ENCODE measurements around the gene FAM110D. TPM values are rescaled to one million over a fixed set of nuclear protein-coding genes. Genes with fewer than 3 reads are reported as not detected.

FAM110D gene
- total RNA-seq, 1 experiment from 2014 or later: not detected

DNA sequence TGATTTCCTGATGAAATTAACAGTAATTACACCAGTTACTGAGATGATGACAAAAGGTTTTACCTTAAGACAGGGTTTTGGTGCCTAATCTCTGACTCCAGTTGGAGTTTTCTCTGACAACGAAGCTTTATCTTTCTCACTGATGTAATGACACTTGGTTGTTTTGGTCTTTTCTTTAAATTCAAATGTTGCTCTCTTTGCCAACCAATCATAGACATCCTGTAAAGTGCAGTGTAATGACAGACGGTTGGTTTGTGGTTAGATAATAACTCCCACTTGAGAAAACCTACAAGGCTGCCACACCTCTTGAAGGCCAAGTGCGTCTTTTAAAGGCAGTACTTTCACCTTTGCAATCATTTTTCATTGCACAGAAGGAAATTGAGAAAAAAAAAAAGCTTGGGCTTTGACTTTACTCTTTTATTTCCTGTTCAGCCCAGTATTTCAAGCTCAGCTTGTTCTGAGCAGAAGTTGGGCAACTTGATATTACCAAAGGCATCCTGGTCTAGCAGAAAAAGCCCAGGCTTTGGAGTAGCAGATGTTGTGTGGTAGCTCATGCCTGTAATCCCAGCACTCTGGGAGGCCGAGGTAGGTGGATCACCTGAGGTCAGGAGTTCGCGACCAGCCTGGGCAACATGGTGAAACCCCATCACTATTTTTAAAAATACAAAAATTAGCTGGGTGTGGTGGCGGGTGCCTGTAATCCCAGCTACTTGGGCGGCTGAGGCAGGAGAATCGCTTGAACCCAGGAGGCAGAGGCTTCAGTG lies 32.4 kb upstream of the FAM110D start:
- Histone ChIP-seq H2AFZ (ENCODE audit: low read length) (no peak overlapping the region), H3K36me3 (ENCODE audit: insufficient read depth, low read length) (peaks cover 9% of the 10 kb centered on the region), H4K20me1 (ENCODE audit: insufficient read depth, low read depth, low read length) (peaks cover 10% of the 10 kb centered on the region; the same call in 1 of the 2 replicates), H3K4me1 (ENCODE audit: low read length) (peaks cover 13% of the 10 kb centered on the region), H3K4me2 (ENCODE audit: low read depth, low read length, poor library complexity, severe bottlenecking) (no peak overlapping the region), H3K27ac (ENCODE audit: low read length) (no peak overlapping the region), H3K27me3 (ENCODE audit: low read length) (no peaks in the 10 kb centered on the region), H3K79me2 (ENCODE audit: low read length) (no peaks in the 10 kb centered on the region), H3K9me2 (replicated peaks; ENCODE audit: insufficient read depth, low read length) (no peaks in the 10 kb centered on the region), H3K9ac (ENCODE audit: low read length) (no peak overlapping the region), H3K4me3 (ENCODE audit: low read length) (no peak overlapping the region), H3K9me3 (ENCODE audit: low read length) (no peaks in the 10 kb centered on the region)
- DNase-seq: peak; percentile 61

DNA sequence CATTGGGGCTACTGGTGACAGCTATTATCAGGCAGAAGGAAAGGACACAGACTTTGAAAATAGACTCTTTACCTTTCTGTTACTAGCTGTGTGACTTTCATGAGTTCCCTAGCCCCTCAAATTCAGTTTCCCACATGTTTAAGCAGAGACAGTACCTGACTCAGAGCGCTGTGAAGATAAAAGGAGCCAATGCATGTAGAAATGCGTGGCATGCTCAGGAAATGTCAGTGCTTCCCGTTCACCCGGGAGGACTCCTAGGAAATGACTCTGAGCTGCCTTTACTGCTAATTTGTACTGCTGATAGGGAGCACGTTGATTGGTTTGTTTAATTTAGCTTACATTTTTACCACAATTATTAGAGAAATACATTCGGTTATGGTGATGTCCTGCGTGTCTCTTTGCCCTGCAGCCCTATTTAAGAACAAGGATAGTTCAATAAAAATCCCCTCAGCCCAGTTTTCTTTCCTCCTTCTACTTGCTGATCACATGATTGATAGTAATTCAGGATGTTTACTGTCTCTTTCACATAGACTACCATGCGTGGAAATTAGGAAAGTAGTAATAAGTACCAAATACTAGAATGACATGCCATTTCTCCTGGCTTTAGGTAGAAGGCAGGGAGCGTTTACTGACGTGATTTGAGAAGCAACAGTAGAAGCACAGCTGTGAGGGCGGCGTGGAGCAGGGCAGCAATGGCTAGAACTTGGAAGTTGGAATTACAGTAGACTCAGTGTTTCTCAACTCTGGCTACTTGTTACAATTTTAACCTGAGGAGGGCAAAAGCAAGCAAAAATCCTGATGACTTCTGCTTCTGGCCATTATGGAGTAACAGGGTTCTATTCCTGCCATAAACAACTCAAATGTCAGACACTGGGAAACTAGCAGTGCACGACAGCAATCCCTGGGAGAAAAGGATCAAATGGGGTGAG lies 31.4 kb upstream of the FAM110D start:
- no peak overlapping the region for H3K4me2 ChIP-seq (ENCODE audit: low read depth, low read length, poor library complexity, severe bottlenecking)
- peaks cover 1% of the 10 kb centered on the region; the same call in 1 of the 2 replicates for H3K36me3 ChIP-seq (ENCODE audit: insufficient read depth, low read length)
- no peaks in the 10 kb centered on the region for H3K79me2 ChIP-seq (ENCODE audit: low read length)
- no peak overlapping the region for H2AFZ ChIP-seq (ENCODE audit: low read length)
- H3K9ac ChIP-seq (ENCODE audit: low read length): no peak overlapping the region
- no peaks in the 10 kb centered on the region for H3K27me3 ChIP-seq (ENCODE audit: low read length)
- no peak for DNase-seq
- peaks cover 13% of the 10 kb centered on the region for H3K4me1 ChIP-seq (ENCODE audit: low read length)
- H3K27ac ChIP-seq (ENCODE audit: low read length): no peak overlapping the region
- H3K9me2 ChIP-seq (replicated peaks; ENCODE audit: insufficient read depth, low read length): no peaks in the 10 kb centered on the region
- H3K4me3 ChIP-seq (ENCODE audit: low read length): no peak overlapping the region
- H3K9me3 ChIP-seq (ENCODE audit: low read length): no peaks in the 10 kb centered on the region
- 0 out of 2 replicates have a peak, but pooled peaks cover 10% of the 10 kb centered on the region for H4K20me1 ChIP-seq (ENCODE audit: insufficient read depth, low read depth, low read length)

DNA sequence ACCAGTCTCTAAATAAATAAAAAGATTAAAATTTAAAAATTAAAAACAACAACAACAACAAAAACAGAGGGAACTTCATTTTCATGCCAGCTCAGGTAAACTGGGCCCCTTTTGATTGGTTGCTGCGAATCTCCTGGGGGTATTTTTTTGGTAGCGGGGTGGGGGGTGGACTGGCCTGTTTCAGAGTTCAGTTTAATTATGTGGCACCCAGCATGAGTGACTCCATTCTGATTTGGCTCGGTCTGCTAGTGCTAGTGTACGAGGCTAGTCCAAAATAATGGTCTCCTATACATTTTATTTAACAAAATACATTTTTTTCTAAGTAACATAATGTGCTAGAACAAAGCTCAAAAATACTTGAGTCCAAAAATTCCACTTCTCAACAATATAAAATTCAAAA lies 29.1 kb upstream of the FAM110D start:
- Histone ChIP-seq H3K4me2 (ENCODE audit: low read depth, low read length, poor library complexity, severe bottlenecking) (no peak overlapping the region), H4K20me1 (ENCODE audit: insufficient read depth, low read depth, low read length) (0 out of 2 replicates have a peak, but pooled peaks cover 5% of the 10 kb centered on the region), H3K9me3 (ENCODE audit: low read length) (no peaks in the 10 kb centered on the region), H3K4me3 (ENCODE audit: low read length) (no peak overlapping the region), H3K27me3 (ENCODE audit: low read length) (no peaks in the 10 kb centered on the region), H3K9ac (ENCODE audit: low read length) (no peak overlapping the region), H3K27ac (ENCODE audit: low read length) (no peak overlapping the region), H3K4me1 (ENCODE audit: low read length) (peaks cover 17% of the 10 kb centered on the region), H3K79me2 (ENCODE audit: low read length) (no peaks in the 10 kb centered on the region), H3K36me3 (ENCODE audit: insufficient read depth, low read length) (no peaks in the 10 kb centered on the region), H2AFZ (ENCODE audit: low read length) (no peak overlapping the region), H3K9me2 (replicated peaks; ENCODE audit: insufficient read depth, low read length) (no peaks in the 10 kb centered on the region)
- no peak for DNase-seq

DNA sequence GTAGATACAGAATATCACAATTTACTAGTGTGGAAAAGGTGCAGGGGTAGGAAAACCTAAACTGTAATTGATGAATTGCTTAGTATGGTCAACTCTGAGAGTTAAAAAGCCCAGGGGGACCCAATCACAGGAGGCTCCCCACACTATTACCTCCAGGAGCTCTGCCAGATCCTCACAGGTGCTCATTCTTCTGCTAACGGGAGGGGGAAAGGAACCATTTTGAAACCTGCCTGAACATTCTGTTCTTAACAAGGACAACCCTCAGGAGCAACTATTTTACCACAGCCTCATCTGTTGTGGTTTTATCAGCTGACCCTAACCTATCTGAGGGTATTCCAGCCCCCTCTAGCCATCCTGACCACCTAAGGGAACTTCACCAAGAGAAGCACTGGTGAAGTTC lies 28.2 kb upstream of the FAM110D start:
- no peak overlapping the region for H3K27ac ChIP-seq (ENCODE audit: low read length)
- no peak overlapping the region for H3K4me2 ChIP-seq (ENCODE audit: low read depth, low read length, poor library complexity, severe bottlenecking)
- no peaks in the 10 kb centered on the region for H3K79me2 ChIP-seq (ENCODE audit: low read length)
- no peaks in the 10 kb centered on the region for H3K9me3 ChIP-seq (ENCODE audit: low read length)
- no peaks in the 10 kb centered on the region for H3K36me3 ChIP-seq (ENCODE audit: insufficient read depth, low read length)
- H3K27me3 ChIP-seq (ENCODE audit: low read length): no peaks in the 10 kb centered on the region
- no peaks in the 10 kb centered on the region for H3K9me2 ChIP-seq (replicated peaks; ENCODE audit: insufficient read depth, low read length)
- DNase-seq: no peak
- no peak overlapping the region for H2AFZ ChIP-seq (ENCODE audit: low read length)
- peaks cover 14% of the 10 kb centered on the region for H3K4me1 ChIP-seq (ENCODE audit: low read length)
- no peak overlapping the region for H3K4me3 ChIP-seq (ENCODE audit: low read length)
- no peak overlapping the region for H3K9ac ChIP-seq (ENCODE audit: low read length)
- no peaks in the 10 kb centered on the region for H4K20me1 ChIP-seq (ENCODE audit: insufficient read depth, low read depth, low read length)

DNA sequence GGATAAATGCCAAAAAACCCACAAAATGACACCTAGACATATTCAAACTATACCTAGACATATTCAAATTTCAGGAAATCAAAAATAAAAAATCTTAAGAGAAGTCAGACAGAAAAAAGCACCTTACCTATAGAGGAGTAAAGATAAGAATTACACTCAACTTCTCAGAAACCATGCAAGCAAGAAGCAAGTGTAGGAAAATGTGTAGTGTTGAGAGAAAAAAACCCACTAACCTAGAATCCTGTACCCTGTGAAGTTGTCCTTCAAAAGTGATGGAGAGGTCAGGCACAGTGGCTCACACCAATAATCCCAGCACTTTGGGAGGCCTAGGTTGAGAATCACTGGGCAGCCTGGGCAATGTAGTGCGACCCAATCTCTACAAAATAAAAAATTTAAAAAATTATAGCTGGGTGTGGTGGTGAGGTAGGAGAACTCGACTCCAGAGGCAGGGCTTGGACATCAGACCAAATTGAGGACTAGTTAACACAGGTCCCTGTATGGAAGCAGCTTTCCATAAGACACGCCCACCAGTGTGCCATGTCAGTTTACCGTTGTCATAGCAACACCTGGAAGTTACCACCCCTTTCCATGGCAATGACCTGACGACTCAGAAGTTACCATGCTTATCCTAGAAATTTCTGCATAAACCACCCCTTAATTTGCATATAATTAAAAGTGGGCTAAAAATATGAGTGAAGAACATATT lies 26.6 kb upstream of the FAM110D start:
- Histone ChIP-seq H3K4me1 (ENCODE audit: low read length) (peaks cover 4% of the 10 kb centered on the region), H2AFZ (ENCODE audit: low read length) (no peak overlapping the region), H3K79me2 (ENCODE audit: low read length) (no peaks in the 10 kb centered on the region), H3K27ac (ENCODE audit: low read length) (no peak overlapping the region), H3K9me2 (replicated peaks; ENCODE audit: insufficient read depth, low read length) (no peaks in the 10 kb centered on the region), H3K4me2 (ENCODE audit: low read depth, low read length, poor library complexity, severe bottlenecking) (no peak overlapping the region), H3K4me3 (ENCODE audit: low read length) (no peak overlapping the region), H4K20me1 (ENCODE audit: insufficient read depth, low read depth, low read length) (no peaks in the 10 kb centered on the region), H3K9ac (ENCODE audit: low read length) (no peak overlapping the region), H3K36me3 (ENCODE audit: insufficient read depth, low read length) (no peaks in the 10 kb centered on the region), H3K9me3 (ENCODE audit: low read length) (no peaks in the 10 kb centered on the region), H3K27me3 (ENCODE audit: low read length) (no peaks in the 10 kb centered on the region)
- peak; percentile 51 for DNase-seq

DNA sequence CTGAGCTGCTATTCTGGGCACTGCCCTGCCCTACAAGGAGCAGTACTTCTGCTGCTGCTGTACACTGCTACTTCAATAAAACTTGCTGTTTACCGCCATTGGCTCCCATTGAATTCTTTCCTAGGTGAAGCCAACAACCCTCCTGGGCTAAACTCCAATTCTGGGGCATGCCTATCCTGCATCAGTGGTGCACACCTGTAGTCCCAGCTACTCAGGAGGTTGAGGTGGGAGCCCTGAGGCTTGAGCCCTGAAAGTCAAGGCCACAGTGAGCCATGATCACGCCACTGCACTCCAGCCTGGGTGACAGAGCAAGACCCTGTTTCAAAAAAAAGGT lies 26.1 kb upstream of the FAM110D start:
- Histone ChIP-seq H3K79me2 (ENCODE audit: low read length) (no peaks in the 10 kb centered on the region), H3K36me3 (ENCODE audit: insufficient read depth, low read length) (no peaks in the 10 kb centered on the region), H3K27ac (ENCODE audit: low read length) (no peak overlapping the region), H2AFZ (ENCODE audit: low read length) (no peak overlapping the region), H3K9me3 (ENCODE audit: low read length) (no peaks in the 10 kb centered on the region), H3K4me3 (ENCODE audit: low read length) (no peak overlapping the region), H3K4me2 (ENCODE audit: low read depth, low read length, poor library complexity, severe bottlenecking) (no peak overlapping the region), H4K20me1 (ENCODE audit: insufficient read depth, low read depth, low read length) (no peaks in the 10 kb centered on the region), H3K27me3 (ENCODE audit: low read length) (no peaks in the 10 kb centered on the region), H3K9ac (ENCODE audit: low read length) (no peak overlapping the region), H3K4me1 (ENCODE audit: low read length) (peaks cover 4% of the 10 kb centered on the region), H3K9me2 (replicated peaks; ENCODE audit: insufficient read depth, low read length) (no peaks in the 10 kb centered on the region)
- DNase-seq: no peak

GRCh38 chr1:26134466-26134865 lies 24.4 kb upstream of the FAM110D start:
- H3K9ac ChIP-seq (ENCODE audit: low read length): no peak overlapping the region
- peaks cover 4% of the 10 kb centered on the region for H3K4me1 ChIP-seq (ENCODE audit: low read length)
- H3K4me3 ChIP-seq (ENCODE audit: low read length): no peak overlapping the region
- H2AFZ ChIP-seq (ENCODE audit: low read length): no peak overlapping the region
- no peak overlapping the region for H3K4me2 ChIP-seq (ENCODE audit: low read depth, low read length, poor library complexity, severe bottlenecking)
- H3K27ac ChIP-seq (ENCODE audit: low read length): no peak overlapping the region
- H3K27me3 ChIP-seq (ENCODE audit: low read length): no peaks in the 10 kb centered on the region
- no peaks in the 10 kb centered on the region for H3K36me3 ChIP-seq (ENCODE audit: insufficient read depth, low read length)
- DNase-seq: no peak
- no peaks in the 10 kb centered on the region for H3K9me2 ChIP-seq (replicated peaks; ENCODE audit: insufficient read depth, low read length)
- H4K20me1 ChIP-seq (ENCODE audit: insufficient read depth, low read depth, low read length): no peaks in the 10 kb centered on the region
- H3K79me2 ChIP-seq (ENCODE audit: low read length): no peaks in the 10 kb centered on the region
- H3K9me3 ChIP-seq (ENCODE audit: low read length): no peaks in the 10 kb centered on the region

Data from Karpas-422 (cell line).